Measurements from ENCODE around the gene CFAP157.

CFAP157 gene

GRCh38 chr9:127716412-127716811 lies 9.6 kb downstream of the CFAP157 start:
- no peak for DNase-seq

GRCh38 chr9:127717766-127718165 lies 11.0 kb downstream of the CFAP157 start:
- DNase-seq, result no peak

- no peak for DNase-seq
These were observed 13.5 kb downstream of the CFAP157 start for GRCh38 chr9:127720031-127720864.

- DNase-seq, result no peak
These were observed 14.1 kb downstream of the CFAP157 start for GRCh38 chr9:127720865-127721227.

- DNase-seq, result no peak
These were observed 14.6 kb downstream of the CFAP157 start for GRCh38 chr9:127721391-127721821.

GRCh38 chr9:127722055-127722745 lies 15.4 kb downstream of the CFAP157 start:
- no peak for DNase-seq

- DNase-seq, result no peak
These were observed 16.2 kb downstream of the CFAP157 start for GRCh38 chr9:127723013-127723412.

GRCh38 chr9:127723444-127723843 lies 16.7 kb downstream of the CFAP157 start:
- DNase-seq, result no peak

GRCh38 chr9:127724012-127724411 lies 17.2 kb downstream of the CFAP157 start:
- DNase-seq, result no peak

- DNase-seq, result no peak
These were observed 20.1 kb downstream of the CFAP157 start for GRCh38 chr9:127726871-127727270.

GRCh38 chr9:127728808-127729207 lies 22.0 kb downstream of the CFAP157 start:
- no peak for DNase-seq

GRCh38 chr9:127729522-127730256 lies 22.9 kb downstream of the CFAP157 start:
- no peak for DNase-seq

GRCh38 chr9:127730262-127730661 lies 23.5 kb downstream of the CFAP157 start:
- DNase-seq, result no peak

- DNase-seq, result no peak
These were observed 24.1 kb downstream of the CFAP157 start for GRCh38 chr9:127730799-127731410.

- no peak for DNase-seq
These were observed 25.1 kb downstream of the CFAP157 start for GRCh38 chr9:127731938-127732337.

- DNase-seq, result no peak
These were observed 25.7 kb downstream of the CFAP157 start for GRCh38 chr9:127732444-127732843.

GRCh38 chr9:127733614-127734013 lies 26.8 kb downstream of the CFAP157 start:
- no peak for DNase-seq

- DNase-seq, result no peak
These were observed 27.5 kb downstream of the CFAP157 start for GRCh38 chr9:127734247-127734746.

GRCh38 chr9:127734747-127735529 lies 28.1 kb downstream of the CFAP157 start, which contains the start of gene TOR2A:
TSS of gene TOR2A (minus strand) at chr9:127735294. CDS start at chr9:127735270, 24 bp downstream.
- peak; percentile 99 for DNase-seq

GRCh38 chr9:127735530-127736185 lies 28.9 kb downstream of the CFAP157 start:
- DNase-seq, result no peak

GRCh38 chr9:127738666-127739065 lies 31.9 kb downstream of the CFAP157 start:
- no peak for DNase-seq
